ENCODE measurements around the gene EMP1. TPM values are rescaled to one million over a fixed set of nuclear protein-coding genes. Genes with fewer than 3 reads are reported as not detected.
A peak's percentile ranks its signal among the peaks of the same experiment; 100 is the strongest.

EMP1 gene
- total and polyA plus RNA-seq, 2 donors (not counting 1 experiment from before 2014, with no cell fraction given): 53.5 to 437 TPM

DNA sequence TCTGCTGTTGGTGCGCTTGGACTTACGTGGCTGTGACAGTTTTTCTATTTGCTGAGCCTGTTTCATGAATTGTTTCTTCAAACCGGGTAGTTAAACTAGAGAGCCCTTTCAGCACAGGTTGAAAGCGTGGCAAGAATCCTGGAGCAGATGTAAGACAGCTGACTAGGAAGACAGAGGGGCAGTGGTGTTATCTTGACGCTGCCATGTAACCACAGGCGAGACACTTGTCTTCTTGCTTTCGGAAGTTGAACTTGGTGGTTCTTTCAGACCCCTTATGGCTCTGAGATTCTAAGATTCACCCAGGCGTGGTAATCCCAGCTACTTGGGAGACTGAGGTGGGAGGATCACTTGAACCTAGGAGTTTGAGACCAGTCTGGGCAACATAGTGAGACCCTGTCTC lies 4.3 kb downstream of the EMP1 start:
- H3K4me3 ChIP-seq (replicated peaks in 1 of 4; ENCODE audit: control extremely low read depth in 1 of 4, insufficient read depth in 1 of 4, low read depth in 3 of 4, low read length in 4 of 4): peak overlapping the region in 2 of 4 experiments; percentile 81 to 97
- peaks cover 92% of the 10 kb centered on the region for H3K79me2 ChIP-seq (ENCODE audit: control insufficient read depth, insufficient read depth, low read length)
- H3K4me1 ChIP-seq (ENCODE audit: control insufficient read depth, extremely low read depth, insufficient read depth, low read length): peaks cover 40% of the 10 kb centered on the region
- no peaks in the 10 kb centered on the region for H3K27me3 ChIP-seq (ENCODE audit: control insufficient read depth, insufficient read depth, low read length)
- H3K9ac ChIP-seq (ENCODE audit: insufficient read depth, low read length): no peak overlapping the region
- H2AFZ ChIP-seq (ENCODE audit: low read length): no peak overlapping the region
- DNase-seq (ENCODE audit: low read depth in 2 of 2): no peak
- no peaks in the 10 kb centered on the region for H3K9me3 ChIP-seq (ENCODE audit: control insufficient read depth, insufficient read depth, low read depth, low read length)
- H3K27ac ChIP-seq (ENCODE audit: insufficient read depth, low read length): peak overlapping the region; percentile 41
- H3K36me3 ChIP-seq (ENCODE audit: control insufficient read depth, insufficient read depth, low read length): peaks cover 9% of the 10 kb centered on the region
- TF ChIP-seq, protein P1, sequence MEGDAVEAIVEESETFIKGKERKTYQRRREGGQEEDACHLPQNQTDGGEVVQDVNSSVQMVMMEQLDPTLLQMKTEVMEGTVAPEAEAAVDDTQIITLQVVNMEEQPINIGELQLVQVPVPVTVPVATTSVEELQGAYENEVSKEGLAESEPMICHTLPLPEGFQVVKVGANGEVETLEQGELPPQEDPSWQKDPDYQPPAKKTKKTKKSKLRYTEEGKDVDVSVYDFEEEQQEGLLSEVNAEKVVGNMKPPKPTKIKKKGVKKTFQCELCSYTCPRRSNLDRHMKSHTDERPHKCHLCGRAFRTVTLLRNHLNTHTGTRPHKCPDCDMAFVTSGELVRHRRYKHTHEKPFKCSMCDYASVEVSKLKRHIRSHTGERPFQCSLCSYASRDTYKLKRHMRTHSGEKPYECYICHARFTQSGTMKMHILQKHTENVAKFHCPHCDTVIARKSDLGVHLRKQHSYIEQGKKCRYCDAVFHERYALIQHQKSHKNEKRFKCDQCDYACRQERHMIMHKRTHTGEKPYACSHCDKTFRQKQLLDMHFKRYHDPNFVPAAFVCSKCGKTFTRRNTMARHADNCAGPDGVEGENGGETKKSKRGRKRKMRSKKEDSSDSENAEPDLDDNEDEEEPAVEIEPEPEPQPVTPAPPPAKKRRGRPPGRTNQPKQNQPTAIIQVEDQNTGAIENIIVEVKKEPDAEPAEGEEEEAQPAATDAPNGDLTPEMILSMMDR (conservative IDR thresholded peaks at IDR 0.05 in 1 of 2, IDR thresholded peaks at IDR 0.05 in 1 of 2; ENCODE audit: low read depth in 1 of 2, low read length in 2 of 2): no peak
- TF ChIP-seq EZH2 (IDR thresholded peaks at IDR 0.05; ENCODE audit: low read length, missing control alignments): no peak
- H3K4me2 ChIP-seq (ENCODE audit: extremely low read depth, insufficient read depth, low read length): peak overlapping the region; percentile 44
- no peaks in the 10 kb centered on the region for H4K20me1 ChIP-seq (ENCODE audit: control insufficient read depth, extremely low read depth, insufficient read depth, low read length)

- no peak for DNase-seq (ENCODE audit: low read depth in 2 of 2)
- Histone ChIP-seq H3K4me1 (ENCODE audit: control insufficient read depth, extremely low read depth, insufficient read depth, low read length) (peaks cover 60% of the 10 kb centered on the region), H3K27ac (ENCODE audit: insufficient read depth, low read length) (peak overlapping the region; percentile 89), H3K4me3 (replicated peaks in 1 of 4; ENCODE audit: control extremely low read depth in 1 of 4, insufficient read depth in 1 of 4, low read depth in 3 of 4, low read length in 4 of 4) (peak overlapping the region in 1 of 4 experiments; percentile 23), H3K4me2 (ENCODE audit: extremely low read depth, insufficient read depth, low read length) (peak overlapping the region; percentile 48), H4K20me1 (ENCODE audit: control insufficient read depth, extremely low read depth, insufficient read depth, low read length) (no peaks in the 10 kb centered on the region), H3K36me3 (ENCODE audit: control insufficient read depth, insufficient read depth, low read length) (peaks cover 9% of the 10 kb centered on the region), H3K79me2 (ENCODE audit: control insufficient read depth, insufficient read depth, low read length) (peaks cover 100% of the 10 kb centered on the region), H3K9me3 (ENCODE audit: control insufficient read depth, insufficient read depth, low read depth, low read length) (no peaks in the 10 kb centered on the region), H3K9ac (ENCODE audit: insufficient read depth, low read length) (no peak overlapping the region), H2AFZ (ENCODE audit: low read length) (no peak overlapping the region), H3K27me3 (ENCODE audit: control insufficient read depth, insufficient read depth, low read length) (no peaks in the 10 kb centered on the region)
- no peak for TF ChIP-seq EZH2 (IDR thresholded peaks at IDR 0.05; ENCODE audit: low read length, missing control alignments)
- TF ChIP-seq, protein P1 (conservative IDR thresholded peaks at IDR 0.05 in 1 of 2, IDR thresholded peaks at IDR 0.05 in 1 of 2; ENCODE audit: low read depth in 1 of 2, low read length in 2 of 2): peak; percentile 6 to 9
These were observed 6.8 kb downstream of the EMP1 start for GRCh38 chr12:13203034-13203922.

DNA sequence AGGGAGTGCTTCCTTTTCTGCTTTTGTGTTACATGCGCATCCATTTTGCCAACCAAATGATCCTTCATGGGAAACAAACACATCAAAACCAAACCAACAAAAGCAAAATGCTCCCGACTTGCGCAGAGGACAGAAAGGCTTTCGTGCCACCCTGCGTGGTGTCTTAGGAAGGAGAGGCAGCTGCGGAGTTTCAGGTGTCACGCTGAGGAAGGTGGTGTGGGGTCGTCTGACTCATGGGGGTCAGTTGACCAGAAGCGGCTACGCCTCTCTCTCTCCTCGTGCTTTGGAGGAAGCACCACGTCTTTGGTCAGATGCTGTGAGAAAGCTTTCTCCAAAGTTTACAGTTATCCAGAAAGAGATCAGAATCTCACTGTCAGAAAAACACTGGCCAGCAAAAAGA lies 7.9 kb downstream of the EMP1 start:
- Histone ChIP-seq H3K4me2 (ENCODE audit: extremely low read depth, insufficient read depth, low read length) (peak overlapping the region; percentile 6), H3K9me3 (ENCODE audit: control insufficient read depth, insufficient read depth, low read depth, low read length) (no peaks in the 10 kb centered on the region), H4K20me1 (ENCODE audit: control insufficient read depth, extremely low read depth, insufficient read depth, low read length) (no peaks in the 10 kb centered on the region), H3K27me3 (ENCODE audit: control insufficient read depth, insufficient read depth, low read length) (no peaks in the 10 kb centered on the region), H3K4me1 (ENCODE audit: control insufficient read depth, extremely low read depth, insufficient read depth, low read length) (peaks cover 72% of the 10 kb centered on the region), H3K27ac (ENCODE audit: insufficient read depth, low read length) (peak overlapping the region; percentile 89), H2AFZ (ENCODE audit: low read length) (no peak overlapping the region), H3K4me3 (replicated peaks in 1 of 4; ENCODE audit: control extremely low read depth in 1 of 4, insufficient read depth in 1 of 4, low read depth in 3 of 4, low read length in 4 of 4) (peak overlapping the region in 1 of 4 experiments; percentile 23), H3K9ac (ENCODE audit: insufficient read depth, low read length) (peak overlapping the region; percentile 47), H3K79me2 (ENCODE audit: control insufficient read depth, insufficient read depth, low read length) (peaks cover 100% of the 10 kb centered on the region), H3K36me3 (ENCODE audit: control insufficient read depth, insufficient read depth, low read length) (peaks cover 7% of the 10 kb centered on the region)
- peak; percentile 80 to 90 for DNase-seq (ENCODE audit: low read depth in 2 of 2)
- TF ChIP-seq EZH2 (IDR thresholded peaks at IDR 0.05; ENCODE audit: low read length, missing control alignments): no peak
- TF ChIP-seq, protein P1 (conservative IDR thresholded peaks at IDR 0.05 in 1 of 2, IDR thresholded peaks at IDR 0.05 in 1 of 2; ENCODE audit: low read depth in 1 of 2, low read length in 2 of 2): no peak
